Activated CD4-positive, alpha-beta T cell treated with anti-CD3 and anti-CD28 coated beads, Interleukin-2, amount 50 U/mL, for 4 hours (primary cell): ENCODE measurements around the gene STK32C.

Experiments
- DNase-seq, 2 experiments: peaks; one replicate each; pipeline ENCODE4 v3.0.0-alpha.2; 2020

The STK32C gene

GRCh38 chr10:132195366-132196075 is 112.2 kb downstream of the STK32C start:
- no peak for DNase-seq

- DNase-seq: no peak
These were observed 113.0 kb downstream of the STK32C start for GRCh38 chr10:132194726-132195125.

GRCh38 chr10:132193907-132194552 is 113.7 kb downstream of the STK32C start:
- no peak for DNase-seq

GRCh38 chr10:132192991-132193665 is 114.6 kb downstream of the STK32C start:
- DNase-seq: no peak

GRCh38 chr10:132192076-132192975 is 115.4 kb downstream of the STK32C start:
- DNase-seq: no peak

- no peak for DNase-seq
These were observed 117.8 kb downstream of the STK32C start for GRCh38 chr10:132189810-132190422.

- DNase-seq: no peak
These were observed 118.7 kb downstream of the STK32C start for GRCh38 chr10:132189016-132189415.

- DNase-seq: no peak
These were observed 119.4 kb downstream of the STK32C start for GRCh38 chr10:132188331-132188730.

GRCh38 chr10:132187430-132188138 is 120.2 kb downstream of the STK32C start:
- DNase-seq: no peak

- DNase-seq: peak in 1 of 2 experiments; percentile 6
These were observed 121.0 kb downstream of the STK32C start, which contains the start of gene DPYSL4 for GRCh38 chr10:132186488-132187429. Gene DPYSL4, plus strand, starts transcription at chr10:132186948. Its CDS starts 116 bp downstream, at chr10:132187064.

- peak in 1 of 2 experiments; percentile 38 for DNase-seq
These were observed 121.9 kb downstream of the STK32C start for GRCh38 chr10:132185601-132186487.

GRCh38 chr10:132184816-132185593 is 122.7 kb downstream of the STK32C start:
- DNase-seq: no peak

- no peak for DNase-seq
These were observed 124.7 kb downstream of the STK32C start for GRCh38 chr10:132183046-132183445.

- no peak for DNase-seq
These were observed 125.2 kb downstream of the STK32C start for GRCh38 chr10:132182591-132182990.

GRCh38 chr10:132181691-132182425 is 125.9 kb downstream of the STK32C start:
- DNase-seq: no peak

GRCh38 chr10:132180736-132181135 is 127.0 kb downstream of the STK32C start:
- no peak for DNase-seq

- no peak for DNase-seq
These were observed 128.0 kb downstream of the STK32C start for GRCh38 chr10:132179551-132180392.
